OCI-LY1 (cell line): Measurements from ENCODE around the gene KDM6B.

Source experiments
- H2AFZ ChIP-seq: fragments of 200-600 bp; sonication (generic), shearing (Covaris generic); 2 replicates; pipeline ENCODE4 v1.6.0; 2014; ENCODE audit warnings: antibody characterized with exemption, mild to moderate bottlenecking, low read length
- H3F3A ChIP-seq: fragments of 200-600 bp; sonication (generic), shearing (Covaris generic); 2 replicates; pipeline ENCODE4 v1.6.0; 2014; ENCODE audit warnings: mild to moderate bottlenecking, antibody characterized with exemption, low read length, moderate library complexity; ENCODE audit not compliant: insufficient read depth
- H3K27ac ChIP-seq: fragments of 200-600 bp; sonication (generic); 2 replicates; pipeline ENCODE4 v1.5.1; 2014; ENCODE audit warnings: low read length, mixed run types, mild to moderate bottlenecking, low read depth; ENCODE audit not compliant: poor library complexity, severe bottlenecking
- H3K27me3 ChIP-seq: fragments of 200-600 bp; sonication (generic); 2 replicates; pipeline ENCODE4 v1.6.0; 2014; ENCODE audit warnings: antibody characterized with exemption, mild to moderate bottlenecking, low read length, moderate library complexity; ENCODE audit not compliant: insufficient read depth
- H3K36me3 ChIP-seq: fragments of 200-600 bp; sonication (generic); 2 replicates; pipeline ENCODE4 v1.6.1; 2014; ENCODE audit warnings: mild to moderate bottlenecking, antibody characterized with exemption, low read length, moderate library complexity, mixed read lengths; ENCODE audit not compliant: insufficient read depth
- H3K4me1 ChIP-seq: fragments of 200-600 bp; sonication (generic); 2 replicates; pipeline ENCODE4 v1.5.1; 2014; ENCODE audit warnings: mild to moderate bottlenecking, low read length, moderate library complexity; ENCODE audit not compliant: insufficient read depth, severe bottlenecking
- H3K4me2 ChIP-seq: fragments of 200-600 bp; sonication (generic), shearing (Covaris generic); 2 replicates; pipeline ENCODE4 v1.6.1; 2014; ENCODE audit warnings: low read length
- H3K4me3 ChIP-seq: fragments of 200-600 bp; sonication (generic); 2 replicates; pipeline ENCODE4 v1.5.1; 2014; ENCODE audit warnings: low read length, low read depth, mild to moderate bottlenecking, mixed read lengths; ENCODE audit not compliant: poor library complexity, severe bottlenecking
- H3K79me2 ChIP-seq: fragments of 200-600 bp; shearing (Covaris generic); 2 replicates; pipeline ENCODE4 v1.6.1; 2016; ENCODE audit warnings: mixed run types, low read length, mixed read lengths; ENCODE audit not compliant: insufficient read depth
- H3K9ac ChIP-seq: fragments of 200-600 bp; sonication (generic), shearing (Covaris generic); 2 replicates; pipeline ENCODE4 v1.6.1; 2014; ENCODE audit warnings: mild to moderate bottlenecking, low read length, mixed read lengths
- H3K9me2 ChIP-seq: fragments of 200-600 bp; sonication (generic), shearing (Covaris generic); 2 replicates; pipeline ENCODE4 v1.6.1; 2014; ENCODE audit warnings: low read depth, mild to moderate bottlenecking, low read length, mixed read lengths
- H3K9me3 ChIP-seq: fragments of 200-600 bp; shearing (Covaris generic); 2 replicates; pipeline ENCODE4 v1.6.1; 2014; ENCODE audit warnings: low read length, mixed read lengths
- H4K20me1 ChIP-seq: fragments of 200-600 bp; sonication (generic), shearing (Covaris generic); 2 replicates; pipeline ENCODE4 v1.6.0; 2016; ENCODE audit warnings: mild to moderate bottlenecking, low read length; ENCODE audit not compliant: insufficient read depth
- CTCF ChIP-seq: fragments of 200-600 bp; sonication (generic), shearing (Covaris generic); IDR thresholded peaks from 2 replicates; pipeline ENCODE4 v1.5.1; 2017; ENCODE audit warnings: mild to moderate bottlenecking, antibody characterized with exemption, low read length, moderate library complexity, mixed read lengths
- EZH2 ChIP-seq: fragments of 200-600 bp; sonication (generic), shearing (Covaris generic); IDR thresholded peaks from 2 replicates; pipeline ENCODE4 v1.8.0; 2017; ENCODE audit warnings: borderline replicate concordance, mixed run types, mild to moderate bottlenecking, antibody characterized with exemption, low read length, moderate library complexity, mixed read lengths

Gene KDM6B

GRCh38 chr17:7840441-7840840, 6.4 kb downstream of the KDM6B start:
- Histone ChIP-seq H3K9me3 (no peaks in the 10 kb centered on the region), H2AFZ (no peak overlapping the region), H3K79me2 (no peaks in the 10 kb centered on the region), H4K20me1 (no peaks in the 10 kb centered on the region), H3K9me2 (no peaks in the 10 kb centered on the region), H3K36me3 (peaks cover 5% of the 10 kb centered on the region; the same call in 1 of the 2 replicates), H3K4me2 (peak overlapping the region; percentile 95), H3K4me3 (peak overlapping the region; percentile 88), H3K9ac (peak overlapping the region; percentile 97; the same call in 1 of the 2 replicates), H3K27me3 (no peaks in the 10 kb centered on the region), H3K4me1 (peaks cover 56% of the 10 kb centered on the region), H3K27ac (peak overlapping the region; percentile 97), H3F3A (peaks cover 10% of the 10 kb centered on the region; the same call in 1 of the 2 replicates)
- TF ChIP-seq CTCF (no peak), EZH2 (no peak)

DNA sequence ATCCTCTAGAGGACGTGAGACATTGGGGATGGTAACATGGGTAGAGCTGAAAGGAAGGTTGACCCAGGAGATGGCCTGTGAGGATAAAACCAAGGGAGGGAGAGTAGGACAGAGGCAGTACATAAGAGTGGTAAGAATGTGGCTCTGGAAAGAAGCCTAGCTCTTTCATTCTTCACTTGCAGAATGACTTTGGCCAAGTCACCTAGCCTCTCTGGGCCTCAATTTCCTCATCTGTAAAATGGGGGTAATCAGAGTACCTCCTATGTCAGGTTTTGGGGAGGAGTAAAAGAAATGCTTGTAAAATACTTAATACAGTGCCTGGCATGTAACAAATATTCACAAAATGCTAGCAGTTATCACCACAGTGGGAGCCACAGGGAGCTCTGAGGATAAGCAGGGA, 6.9 kb downstream of the KDM6B start:
- peaks cover 10% of the 10 kb centered on the region; the same call in 1 of the 2 replicates for H3F3A ChIP-seq
- no peaks in the 10 kb centered on the region for H4K20me1 ChIP-seq
- H3K4me1 ChIP-seq = peaks cover 58% of the 10 kb centered on the region
- H3K27me3 ChIP-seq = no peaks in the 10 kb centered on the region
- peak overlapping the region; percentile 97 for H3K9ac ChIP-seq
- H2AFZ ChIP-seq = no peak overlapping the region
- no peaks in the 10 kb centered on the region for H3K79me2 ChIP-seq
- peak overlapping the region; percentile 95 for H3K4me2 ChIP-seq
- TF ChIP-seq EZH2 (no peak), CTCF (no peak)
- peak overlapping the region; percentile 88 for H3K4me3 ChIP-seq
- peaks cover 8% of the 10 kb centered on the region; the same call in 1 of the 2 replicates for H3K36me3 ChIP-seq
- peak overlapping the region; percentile 97 for H3K27ac ChIP-seq
- H3K9me3 ChIP-seq = no peaks in the 10 kb centered on the region
- no peaks in the 10 kb centered on the region for H3K9me2 ChIP-seq

- H4K20me1 ChIP-seq = no peaks in the 10 kb centered on the region
- H3K9me3 ChIP-seq = no peaks in the 10 kb centered on the region
- no peak overlapping the region for H2AFZ ChIP-seq
- peaks cover 10% of the 10 kb centered on the region; the same call in 1 of the 2 replicates for H3K36me3 ChIP-seq
- H3K9me2 ChIP-seq = no peaks in the 10 kb centered on the region
- H3K4me2 ChIP-seq = peak overlapping the region; percentile 95
- peaks cover 58% of the 10 kb centered on the region for H3K4me1 ChIP-seq
- no peak for TF ChIP-seq EZH2
- TF ChIP-seq CTCF = peak; percentile 32; the same call in 1 of the 2 replicates
- H3K9ac ChIP-seq = peak overlapping the region; percentile 97
- H3F3A ChIP-seq = peaks cover 10% of the 10 kb centered on the region; the same call in 1 of the 2 replicates
- no peaks in the 10 kb centered on the region for H3K79me2 ChIP-seq
- H3K27ac ChIP-seq = peak overlapping the region; percentile 97
- H3K4me3 ChIP-seq = peak overlapping the region; percentile 88
- H3K27me3 ChIP-seq = no peaks in the 10 kb centered on the region
These were observed 7.4 kb downstream of the KDM6B start for GRCh38 chr17:7841396-7841914.
